PFSK-1 (cell line): ENCODE measurements around the gene DIP2C.

Source experiments
- FOXP2 ChIP-seq: optimal IDR thresholded peaks from 2 replicates; pipeline ENCODE3; 2011; ENCODE audit warnings: borderline replicate concordance, control low read depth, inconsistent platforms; ENCODE audit not compliant: insufficient read depth; ENCODE audit errors: extremely low read length, extremely low read depth
- POLR2AphosphoS5 ChIP-seq: IDR thresholded peaks from 2 replicates; pipeline ENCODE4 v1.6.1; 2012; ENCODE audit warnings: low read depth, mild to moderate bottlenecking, control low read depth, low read length, moderate library complexity
- REST ChIP-seq, 2 experiments: IDR thresholded peaks; 2 replicates each; pipeline versions ENCODE4 v1.6.1 to v1.8.0; 2011 to 2012; ENCODE audit warnings: low read depth in 2 of 2, low read length in 2 of 2, control low read depth in 1 of 2, inconsistent platforms in 1 of 2, mild to moderate bottlenecking in 1 of 2, moderate library complexity in 1 of 2; ENCODE audit not compliant: insufficient read depth in 1 of 2
- SIN3A ChIP-seq: IDR thresholded peaks from 2 replicates; pipeline ENCODE4 v1.6.1; 2012; ENCODE audit warnings: mild to moderate bottlenecking, low read length, moderate library complexity, borderline replicate concordance; ENCODE audit not compliant: insufficient read depth
- TAF1 ChIP-seq: IDR thresholded peaks from 2 replicates; pipeline ENCODE4 v1.6.1; 2012; ENCODE audit warnings: low read length, control low read depth, borderline replicate concordance; ENCODE audit not compliant: insufficient read depth

Gene DIP2C

GRCh38 chr10:591646-592045 lies 97.8 kb downstream of the DIP2C start:
- no peak for TF ChIP-seq SIN3A
- no peak for TF ChIP-seq FOXP2
- TF ChIP-seq TAF1 = no peak
- no peak for TF ChIP-seq POLR2AphosphoS5
- TF ChIP-seq REST (IDR thresholded peaks at IDR 0.05; ENCODE audit: insufficient read depth in 1 of 2, low read depth in 2 of 2, low read length in 2 of 2) = no peak

GRCh38 chr10:590721-591120 lies 98.7 kb downstream of the DIP2C start:
- TF ChIP-seq TAF1 (no peak), SIN3A (no peak), REST (IDR thresholded peaks at IDR 0.05; ENCODE audit: insufficient read depth in 1 of 2, low read depth in 2 of 2, low read length in 2 of 2) (no peak), POLR2AphosphoS5 (no peak)

GRCh38 chr10:589961-590680 lies 99.3 kb downstream of the DIP2C start:
- TF ChIP-seq REST (IDR thresholded peaks at IDR 0.05; ENCODE audit: insufficient read depth in 1 of 2, low read depth in 2 of 2, low read length in 2 of 2) (no peak), TAF1 (no peak), POLR2AphosphoS5 (no peak), FOXP2 (no peak), SIN3A (no peak)

DNA sequence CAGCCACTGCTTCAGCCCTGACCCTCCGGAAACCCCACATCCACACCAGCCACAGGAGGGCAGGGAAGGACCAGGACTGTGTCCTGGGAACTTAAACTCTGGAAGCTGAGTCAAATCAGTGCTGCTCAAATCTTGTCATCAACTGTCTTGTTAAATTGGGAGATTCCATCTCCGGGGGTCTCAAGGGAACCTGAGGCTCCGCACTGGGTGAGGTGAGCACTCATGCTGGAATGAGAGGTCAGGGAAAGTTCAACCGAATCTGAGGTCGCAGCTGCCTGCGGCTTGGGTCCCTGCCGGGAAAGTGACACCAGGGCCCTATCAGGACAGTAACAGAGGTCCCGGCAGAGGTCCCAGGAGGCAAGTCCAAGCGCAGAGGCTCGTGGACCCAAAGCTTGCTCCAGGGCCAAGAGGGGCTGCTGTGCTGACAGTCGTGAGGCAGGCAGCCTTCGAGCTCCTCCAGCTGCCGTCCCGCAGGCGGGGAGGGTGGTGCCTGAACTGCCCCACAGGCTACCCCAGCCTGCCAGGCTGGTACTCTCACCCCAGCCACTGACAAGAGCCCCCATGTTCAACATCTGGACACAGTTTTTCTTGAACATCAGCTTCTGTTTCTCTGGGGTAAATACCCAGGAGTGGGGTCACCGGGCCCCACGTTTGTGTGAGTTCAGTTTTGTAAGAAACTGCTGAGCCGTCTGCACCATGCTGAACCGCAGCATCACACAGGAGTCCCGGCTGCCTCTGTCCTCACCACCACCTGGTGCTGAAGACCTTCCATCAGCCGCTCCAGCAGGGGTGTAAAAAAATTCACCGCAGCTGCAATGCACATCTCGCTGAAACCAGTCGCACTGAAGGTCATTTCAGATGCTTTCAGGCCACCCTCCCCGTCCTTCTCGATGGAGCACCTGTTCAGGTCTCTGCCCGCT lies 101.0 kb downstream of the DIP2C start:
- TF ChIP-seq TAF1 (no peak), POLR2AphosphoS5 (no peak), FOXP2 (no peak), SIN3A (no peak), REST (IDR thresholded peaks at IDR 0.05; ENCODE audit: insufficient read depth in 1 of 2, low read depth in 2 of 2, low read length in 2 of 2) (no peak)
